Activated CD8-positive, alpha-beta memory T cell treated with anti-CD3 and anti-CD28 coated beads for 36 hours (primary cell): ENCODE data around the gene RASA2. TPM values are rescaled to one million over a fixed set of nuclear protein-coding genes. Genes with fewer than 3 reads are reported as not detected.
"Not testable (repeated sequence)": the region's sequence is repeated elsewhere in the genome, so short reads cannot be mapped to it uniquely, and the experiment has no call there.

ENCODE experiments used
- CTCF ChIA-PET: fragments of 350-600 bp; sonication (Branson Sonifier 250); formaldehyde crosslinking; loops from one replicate; lab custom pipeline; 2021; ENCODE audit warnings: antibody characterized with exemption; lab: Charles Lee
- POLR2A ChIA-PET: fragments of 350-600 bp; sonication (Branson Sonifier 250); formaldehyde crosslinking; loops from one replicate; lab custom pipeline; 2021; ENCODE audit warnings: antibody characterized with exemption; lab: Charles Lee
- total RNA-seq, 2 experiments: library from RNA; stranded (reverse); gene quantifications; one replicate each; pipeline ENCODE4 v1.2.3, GENCODE V29; 2021

The RASA2 gene
- total RNA-seq, 2 experiments from 2014 or later: 36.6 to 39.2 TPM

- CTCF ChIA-PET: interaction anchor here (0.5 to 1.1 kb wide), 4 partner anchors 68 to 165 kb away, joined by 3 to 4 read pairs (median 3); no protein-coding TSS in a partner anchor
These were observed 2.0 kb upstream of the RASA2 start for GRCh38 chr3:141484701-141485287.

GRCh38 chr3:141485641-141486495 lies 959 bp upstream of the RASA2 start:
- POLR2A ChIA-PET: interaction anchor here (2.6 to 4.7 kb wide), 2 partner anchors 14 to 68 kb away, joined by 24 to 53 read pairs; no protein-coding TSS in a partner anchor
- CTCF ChIA-PET: interaction anchor here (1.0 to 2.0 kb wide), 5 partner anchors 11 to 312 kb away, joined by 3 to 11 read pairs (median 3); no protein-coding TSS in a partner anchor

More at GRCh38 chr3:141484701-141485287, 2.0 kb upstream of the RASA2 start:
- POLR2A ChIA-PET: interaction anchor here (4.7 kb wide), 1 partner anchor 15 kb away, joined by 53 read pairs; no protein-coding TSS in a partner anchor

GRCh38 chr3:141486496-141486745 lies 406 bp upstream of the RASA2 start:
- CTCF ChIA-PET: interaction anchor here (1.2 to 2.0 kb wide), 3 partner anchors 12 to 73 kb away, joined by 3 to 11 read pairs (median 10); no protein-coding TSS in a partner anchor
- POLR2A ChIA-PET: interaction anchor here (2.6 to 4.7 kb wide), 2 partner anchors 13 to 67 kb away, joined by 24 to 53 read pairs; no protein-coding TSS in a partner anchor

GRCh38 chr3:141487521-141488252 lies 860 bp downstream of the RASA2 start:
- ChIA-PET CTCF (interaction anchor here (0.6 to 2.0 kb wide), 11 partner anchors 11 to 251 kb away, joined by 3 to 11 read pairs (median 3); partner anchors contain the start of gene RNF7), POLR2A (interaction anchor here (0.6 to 4.7 kb wide), 9 partner anchors 10 to 74 kb away, joined by 3 to 53 read pairs (median 4); no protein-coding TSS in a partner anchor)

GRCh38 chr3:141489203-141489602 lies 2.4 kb downstream of the RASA2 start:
- ChIA-PET POLR2A (interaction anchor here (0.9 to 4.7 kb wide), 4 partner anchors 11 to 415 kb away, joined by 3 to 53 read pairs (median 5); no protein-coding TSS in a partner anchor), CTCF (interaction anchor here (0.8 to 1.3 kb wide), 4 partner anchors 10 to 64 kb away, joined by 3 to 7 read pairs (median 5); no protein-coding TSS in a partner anchor)

GRCh38 chr3:141491081-141491480 lies 4.3 kb downstream of the RASA2 start:
- POLR2A ChIA-PET: interaction anchor here (0.6 kb wide), 1 partner anchor 8 kb away, joined by 3 read pairs; no protein-coding TSS in a partner anchor
- CTCF ChIA-PET: interaction anchor here (0.9 to 1.7 kb wide), 2 partner anchors 17 to 259 kb away, joined by 3 read pairs; partner anchors contain the start of gene PXYLP1

- CTCF ChIA-PET: interaction anchor here (0.9 to 1.7 kb wide), 2 partner anchors 18 to 260 kb away, joined by 3 read pairs; partner anchors contain the start of gene PXYLP1
- POLR2A ChIA-PET: no interaction called here
These were observed 5.1 kb downstream of the RASA2 start for GRCh38 chr3:141491929-141492328.

GRCh38 chr3:141493184-141493583 lies 6.4 kb downstream of the RASA2 start:
- ChIA-PET CTCF (no interaction called here), POLR2A (no interaction called here)

GRCh38 chr3:141497589-141497988 lies 10.8 kb downstream of the RASA2 start:
- CTCF ChIA-PET: not testable (repeated sequence)
- POLR2A ChIA-PET: interaction anchor here (0.6 to 4.5 kb wide), 2 partner anchors 10 kb away, joined by 6 to 53 read pairs; partner anchors contain the start of gene RASA2

GRCh38 chr3:141498598-141499223 lies 11.9 kb downstream of the RASA2 start:
- POLR2A ChIA-PET: interaction anchor here (0.9 to 4.5 kb wide), 7 partner anchors 8 to 62 kb away, joined by 3 to 53 read pairs (median 4); partner anchors contain the start of gene RASA2
- CTCF ChIA-PET: interaction anchor here (0.5 to 2.3 kb wide), 5 partner anchors 10 to 147 kb away, joined by 3 to 7 read pairs (median 4); no protein-coding TSS in a partner anchor

GRCh38 chr3:141499284-141499683 lies 12.5 kb downstream of the RASA2 start:
- CTCF ChIA-PET: interaction anchor here (1.0 to 2.3 kb wide), 4 partner anchors 10 to 61 kb away, joined by 4 to 7 read pairs (median 6); no protein-coding TSS in a partner anchor
- POLR2A ChIA-PET: interaction anchor here (0.9 to 4.5 kb wide), 7 partner anchors 9 to 62 kb away, joined by 3 to 53 read pairs (median 4); partner anchors contain the start of gene RASA2

- CTCF ChIA-PET: interaction anchor here (1.0 to 2.3 kb wide), 3 partner anchors 26 to 56 kb away, joined by 3 to 7 read pairs (median 6); no protein-coding TSS in a partner anchor
These were observed 13.1 kb downstream of the RASA2 start for GRCh38 chr3:141499965-141500364.

GRCh38 chr3:141500397-141500796 lies 13.6 kb downstream of the RASA2 start:
- CTCF ChIA-PET: interaction anchor here (0.7 to 2.3 kb wide), 5 partner anchors 11 to 56 kb away, joined by 3 to 7 read pairs (median 3); no protein-coding TSS in a partner anchor
- POLR2A ChIA-PET: interaction anchor here (1.1 to 4.5 kb wide), 3 partner anchors 13 to 56 kb away, joined by 3 to 53 read pairs (median 16); partner anchors contain the start of gene RASA2

More at GRCh38 chr3:141499965-141500364, 13.1 kb downstream of the RASA2 start:
- POLR2A ChIA-PET: interaction anchor here (1.1 to 4.5 kb wide), 3 partner anchors 13 to 56 kb away, joined by 3 to 53 read pairs (median 16); partner anchors contain the start of gene RASA2

- ChIA-PET CTCF (no interaction called here), POLR2A (no interaction called here)
These were observed 18.3 kb downstream of the RASA2 start for GRCh38 chr3:141505166-141505565.

GRCh38 chr3:141506071-141506470 lies 19.2 kb downstream of the RASA2 start:
- ChIA-PET POLR2A (no interaction called here), CTCF (no interaction called here)

- CTCF ChIA-PET: no interaction called here
- POLR2A ChIA-PET: no interaction called here
These were observed 20.7 kb downstream of the RASA2 start for GRCh38 chr3:141507392-141508066.

GRCh38 chr3:141508067-141508436 lies 21.2 kb downstream of the RASA2 start:
- CTCF ChIA-PET: no interaction called here
- POLR2A ChIA-PET: no interaction called here
